Prostate gland (tissue), 2 donors: Measurements from ENCODE around the gene MTOR. TPM values are rescaled to one million over a fixed set of nuclear protein-coding genes. Genes with fewer than 3 reads are reported as not detected.

Source experiments
- DNase-seq: peaks from one replicate; pipeline ENCODE4 v3.0.0-alpha.2; 2019; ENCODE audit warnings: low spot score
- H3K27ac ChIP-seq, 2 donors: fragments of 200-600 bp; sonication (generic); 2 replicates each; pipeline ENCODE4 v1.5.1; 2017 to 2019
- H3K27me3 ChIP-seq: fragments of 200-600 bp; sonication (generic); replicated peaks from 2 replicates; pipeline ENCODE4 v1.5.1; 2019; ENCODE audit not compliant: insufficient read depth
- H3K36me3 ChIP-seq, 2 donors: fragments of 200-600 bp; sonication (generic); 1 replicate in 1 of 2; 2 replicates in 1 of 2; pipeline versions ENCODE4 v1.5.1 to v1.8.1; 2017 to 2019
- H3K4me1 ChIP-seq: fragments of 200-600 bp; sonication (generic); replicated peaks from 2 replicates; pipeline ENCODE4 v1.5.1; 2019
- H3K4me3 ChIP-seq, 2 donors: fragments of 200-600 bp; sonication (generic); 2 replicates each; pipeline ENCODE4 v1.5.1; 2017 to 2019
- H3K9me3 ChIP-seq: fragments of 200-600 bp; sonication (generic); 2 replicates; pipeline ENCODE4 v1.5.1; 2017
- POLR2A ChIP-seq: fragments of 450-650 bp; IDR thresholded peaks from one replicate; pipeline ENCODE4 v1.6.1; 2016; ENCODE audit warnings: antibody characterized with exemption, mild to moderate bottlenecking
- POLR2AphosphoS5 ChIP-seq: sonication (generic); formaldehyde crosslinking; IDR thresholded peaks from one replicate; pipeline ENCODE4 v1.6.1; 2017; ENCODE audit warnings: antibody characterized with exemption
- WGBS: methylation state at CpG from one replicate; pipeline ENCODE4 v1.1.5; 2018; 5-methylcytosine and 5-hydroxymethylcytosine counted together
- intact Hi-C: fragments of 100-400 bp; cut with DNase I; formaldehyde crosslinking; loops from one replicate; pipeline ENCODE4 v1.14.2; 2022
- total RNA-seq, 2 donors: library from RNA; depleted of rRNA; stranded (reverse); fragments of >200 nt; gene quantifications; one replicate each; pipeline ENCODE4 v1.1.0, GENCODE V29; 2016
- TF ChIP-seq, protein P1 (sequence below), 4 experiments: fragments of 200-600 bp in 2 of 4; fragments of 450-650 bp in 2 of 4; sonication (generic) in 2 of 4; IDR thresholded peaks; 1 replicate in 3 of 4; 2 replicates in 1 of 4; pipeline ENCODE4 v1.5.1; 2016 to 2019; ENCODE audit warnings: antibody characterized with exemption in 4 of 4, mild to moderate bottlenecking in 2 of 4, moderate library complexity in 2 of 4

The MTOR gene
- total RNA-seq, 2 donors from 2014 or later: 34.7 to 56.1 TPM

DNA sequence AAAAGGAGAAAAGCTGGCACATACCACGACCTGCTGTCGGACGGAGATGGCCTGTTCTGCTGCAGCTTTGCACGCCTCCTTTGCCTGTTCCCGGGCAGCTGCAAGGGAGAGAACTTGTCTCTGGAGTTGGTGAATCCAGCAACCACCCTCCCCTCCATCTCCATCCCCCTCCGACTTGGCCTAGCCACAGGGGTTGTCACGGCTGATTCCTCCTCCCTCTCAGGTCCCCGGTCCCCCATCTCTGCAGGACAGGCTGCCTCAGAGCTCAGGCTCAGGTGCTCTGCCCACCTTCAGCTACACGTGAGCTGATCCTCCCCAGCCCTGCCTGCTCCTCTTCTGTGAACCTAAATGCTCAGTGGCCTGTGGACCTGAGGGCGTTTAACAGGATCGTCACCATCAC is 191.5 kb downstream of the MTOR start:
- H3K27me3 ChIP-seq: no peaks in the 10 kb centered on the region
- intact Hi-C loops: no loop called here
- no peak overlapping the region for H3K4me3 ChIP-seq
- no peaks in the 10 kb centered on the region for H3K9me3 ChIP-seq
- TF ChIP-seq POLR2AphosphoS5 (no peak), POLR2A (no peak)
- TF ChIP-seq, protein P1, sequence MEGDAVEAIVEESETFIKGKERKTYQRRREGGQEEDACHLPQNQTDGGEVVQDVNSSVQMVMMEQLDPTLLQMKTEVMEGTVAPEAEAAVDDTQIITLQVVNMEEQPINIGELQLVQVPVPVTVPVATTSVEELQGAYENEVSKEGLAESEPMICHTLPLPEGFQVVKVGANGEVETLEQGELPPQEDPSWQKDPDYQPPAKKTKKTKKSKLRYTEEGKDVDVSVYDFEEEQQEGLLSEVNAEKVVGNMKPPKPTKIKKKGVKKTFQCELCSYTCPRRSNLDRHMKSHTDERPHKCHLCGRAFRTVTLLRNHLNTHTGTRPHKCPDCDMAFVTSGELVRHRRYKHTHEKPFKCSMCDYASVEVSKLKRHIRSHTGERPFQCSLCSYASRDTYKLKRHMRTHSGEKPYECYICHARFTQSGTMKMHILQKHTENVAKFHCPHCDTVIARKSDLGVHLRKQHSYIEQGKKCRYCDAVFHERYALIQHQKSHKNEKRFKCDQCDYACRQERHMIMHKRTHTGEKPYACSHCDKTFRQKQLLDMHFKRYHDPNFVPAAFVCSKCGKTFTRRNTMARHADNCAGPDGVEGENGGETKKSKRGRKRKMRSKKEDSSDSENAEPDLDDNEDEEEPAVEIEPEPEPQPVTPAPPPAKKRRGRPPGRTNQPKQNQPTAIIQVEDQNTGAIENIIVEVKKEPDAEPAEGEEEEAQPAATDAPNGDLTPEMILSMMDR (IDR thresholded peaks at IDR 0.05): no peak
- no peak for DNase-seq
- H3K27ac ChIP-seq: no peak overlapping the region
- peaks cover 12 to 28% of the 10 kb centered on the region in 2 donors for H3K36me3 ChIP-seq
- WGBS: 63% methylated on average over 11 of the region's 11 CpGs
- peaks cover 7% of the 10 kb centered on the region for H3K4me1 ChIP-seq

GRCh38 chr1:11068600-11069473 is 193.5 kb downstream of the MTOR start:
- Histone ChIP-seq H3K4me3 (no peak overlapping the region), H3K36me3 (peaks cover 8 to 19% of the 10 kb centered on the region in 2 donors), H3K9me3 (no peaks in the 10 kb centered on the region), H3K27me3 (no peaks in the 10 kb centered on the region), H3K4me1 (peaks cover 7% of the 10 kb centered on the region), H3K27ac (no peak overlapping the region)
- intact Hi-C loops: no loop called here
- TF ChIP-seq, protein P1 (IDR thresholded peaks at IDR 0.05): no peak
- TF ChIP-seq POLR2AphosphoS5: no peak
- TF ChIP-seq POLR2A: no peak
- no peak for DNase-seq
- 75% methylated on average over 17 of the region's 17 CpGs for WGBS

DNA sequence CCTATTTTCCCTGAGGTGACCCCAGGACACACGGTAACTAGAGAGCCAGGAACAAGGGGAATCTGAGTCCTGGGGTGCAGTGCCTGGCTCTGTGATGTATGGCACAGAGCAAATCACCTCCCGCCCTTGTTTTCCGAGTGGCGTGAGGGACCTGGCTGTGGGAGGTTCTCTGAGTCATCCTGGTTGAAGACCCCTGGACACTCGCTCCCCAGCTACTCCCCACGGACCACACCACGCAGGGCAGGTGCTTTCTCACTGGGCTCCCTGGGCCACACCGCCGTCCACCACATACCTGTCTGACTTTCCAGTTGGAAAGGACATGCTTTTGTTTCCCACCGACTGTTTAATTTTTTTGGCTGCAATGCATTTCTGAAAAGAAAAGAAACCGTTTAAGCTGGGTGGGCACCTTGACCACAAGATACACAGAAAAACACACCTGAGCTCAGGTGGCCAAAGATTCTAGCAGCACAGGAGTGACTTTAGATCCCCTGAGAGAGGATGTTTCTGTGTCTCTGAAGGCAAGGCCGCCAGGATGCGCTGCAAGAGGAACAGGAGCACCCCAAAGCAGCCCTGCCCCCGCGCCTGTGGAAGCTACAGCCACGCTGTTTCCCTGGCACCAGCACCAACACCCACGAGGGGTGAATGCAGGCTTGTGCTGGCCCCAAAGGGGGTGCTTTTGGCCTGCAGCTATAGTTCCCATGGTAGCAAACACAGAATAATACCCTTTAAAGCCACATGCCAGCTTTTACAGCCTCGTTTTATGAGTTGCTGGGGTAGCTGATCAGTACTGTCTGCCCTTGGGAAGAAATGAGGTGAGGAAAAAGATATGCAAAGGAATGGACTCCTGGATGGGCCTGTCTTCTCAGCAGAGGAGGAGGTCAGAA is 194.4 kb downstream of the MTOR start:
- WGBS: 59% methylated on average over 18 of the region's 18 CpGs
- peak; percentile 41 for DNase-seq
- TF ChIP-seq POLR2A: no peak
- peak; percentile 43 for TF ChIP-seq POLR2AphosphoS5
- TF ChIP-seq, protein P1 (IDR thresholded peaks at IDR 0.05): no peak
- no peak overlapping the region for H3K4me3 ChIP-seq
- no peaks in the 10 kb centered on the region for H3K27me3 ChIP-seq
- peaks cover 7 to 19% of the 10 kb centered on the region in 2 donors for H3K36me3 ChIP-seq
- H3K27ac ChIP-seq: no peak overlapping the region
- intact Hi-C loops: no loop called here
- no peaks in the 10 kb centered on the region for H3K9me3 ChIP-seq
- H3K4me1 ChIP-seq: peaks cover 7% of the 10 kb centered on the region

DNA sequence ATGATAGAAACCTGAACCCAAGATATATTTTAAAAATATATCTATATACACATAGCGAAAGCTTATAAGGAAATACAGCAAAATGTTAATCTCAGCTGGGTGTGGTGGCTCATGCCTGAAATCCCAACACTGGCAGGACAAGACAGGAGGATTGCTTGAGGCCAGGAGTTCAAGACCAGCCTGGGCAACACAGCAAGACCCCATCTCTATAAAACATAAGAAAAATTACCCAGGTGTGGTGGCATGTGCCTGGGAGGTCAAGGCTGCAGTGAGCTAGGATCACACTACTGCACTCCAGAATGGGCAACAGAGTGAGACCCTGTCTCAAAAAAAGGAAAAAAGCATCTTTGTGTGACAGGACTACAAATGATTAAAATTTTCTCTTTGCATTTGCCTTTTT is 196.6 kb downstream of the MTOR start:
- TF ChIP-seq POLR2AphosphoS5 (no peak), POLR2A (no peak)
- TF ChIP-seq, protein P1 (IDR thresholded peaks at IDR 0.05): no peak
- peaks cover 7 to 19% of the 10 kb centered on the region in 2 donors for H3K36me3 ChIP-seq
- intact Hi-C loops: no loop called here
- H3K27me3 ChIP-seq: no peaks in the 10 kb centered on the region
- peaks cover under 1% of the 10 kb centered on the region for H3K4me1 ChIP-seq
- no peak overlapping the region for H3K4me3 ChIP-seq
- WGBS: 100% methylated on average over 1 of the region's 1 CpG
- DNase-seq: no peak
- H3K27ac ChIP-seq: no peak overlapping the region
- no peaks in the 10 kb centered on the region for H3K9me3 ChIP-seq
